Measurements from ENCODE around the gene TMEM184B. TPM values are rescaled to one million over a fixed set of nuclear protein-coding genes. Genes with fewer than 3 reads are reported as not detected.

Gene TMEM184B
- total and polyA plus RNA-seq, 2 experiments from 2014 or later = 68.8 to 70.3 TPM

- Histone ChIP-seq H3K4me1 (ENCODE audit: low read depth) (peaks cover 10% of the 10 kb centered on the region), H3K9me3 (ENCODE audit: low read depth) (no peaks in the 10 kb centered on the region), H3K27ac (no peak overlapping the region), H3K27me3 (peaks cover 14% of the 10 kb centered on the region), H3K36me3 (no peaks in the 10 kb centered on the region), H3K4me3 (no peak overlapping the region)
- no peak for DNase-seq (ENCODE audit: low read depth in 1 of 2, low spot score in 1 of 2)
- no peak for TF ChIP-seq CTCF (IDR thresholded peaks at IDR 0.05; ENCODE audit: low read depth, low read length)
Observed at GRCh38 chr22:38215156-38216038, 57.4 kb downstream of the TMEM184B start.

- DNase-seq (ENCODE audit: low read depth in 1 of 2, low spot score in 1 of 2) = peak; percentile 82 to 83
- H3K9me3 ChIP-seq (ENCODE audit: low read depth) = no peaks in the 10 kb centered on the region
- peak; percentile 9 for TF ChIP-seq CTCF (IDR thresholded peaks at IDR 0.05; ENCODE audit: low read depth, low read length)
- peaks cover 10% of the 10 kb centered on the region for H3K4me1 ChIP-seq (ENCODE audit: low read depth)
- no peaks in the 10 kb centered on the region for H3K36me3 ChIP-seq
- H3K27me3 ChIP-seq = peaks cover 14% of the 10 kb centered on the region
- H3K4me3 ChIP-seq = peak overlapping the region; percentile 34
- H3K27ac ChIP-seq = no peak overlapping the region
Observed at GRCh38 chr22:38214302-38215056, 58.3 kb downstream of the TMEM184B start.

- H3K4me3 ChIP-seq = peak overlapping the region; percentile 34
- peaks cover 7% of the 10 kb centered on the region for H3K4me1 ChIP-seq (ENCODE audit: low read depth)
- H3K36me3 ChIP-seq = no peaks in the 10 kb centered on the region
- no peak for TF ChIP-seq CTCF (IDR thresholded peaks at IDR 0.05; ENCODE audit: low read depth, low read length)
- no peak for DNase-seq (ENCODE audit: low read depth in 1 of 2, low spot score in 1 of 2)
- H3K27me3 ChIP-seq = peaks cover 14% of the 10 kb centered on the region
- no peak overlapping the region for H3K27ac ChIP-seq
- H3K9me3 ChIP-seq (ENCODE audit: low read depth) = no peaks in the 10 kb centered on the region
Observed at GRCh38 chr22:38213990-38214301, 58.9 kb downstream of the TMEM184B start.

- H3K4me1 ChIP-seq (ENCODE audit: low read depth) = peaks cover 4% of the 10 kb centered on the region
- no peaks in the 10 kb centered on the region for H3K36me3 ChIP-seq
- peaks cover 14% of the 10 kb centered on the region for H3K27me3 ChIP-seq
- H3K27ac ChIP-seq = no peak overlapping the region
- no peak for DNase-seq (ENCODE audit: low read depth in 1 of 2, low spot score in 1 of 2)
- H3K9me3 ChIP-seq (ENCODE audit: low read depth) = no peaks in the 10 kb centered on the region
- TF ChIP-seq CTCF (IDR thresholded peaks at IDR 0.05; ENCODE audit: low read depth, low read length) = no peak
- no peak overlapping the region for H3K4me3 ChIP-seq
Observed at GRCh38 chr22:38213319-38213989, 59.4 kb downstream of the TMEM184B start.

GRCh38 chr22:38212442-38212841 is 60.4 kb downstream of the TMEM184B start:
- Histone ChIP-seq H3K36me3 (no peaks in the 10 kb centered on the region), H3K4me3 (no peak overlapping the region), H3K27ac (no peak overlapping the region), H3K4me1 (ENCODE audit: low read depth) (peaks cover 4% of the 10 kb centered on the region), H3K27me3 (peaks cover 14% of the 10 kb centered on the region), H3K9me3 (ENCODE audit: low read depth) (no peaks in the 10 kb centered on the region)
- DNase-seq (ENCODE audit: low read depth in 1 of 2, low spot score in 1 of 2) = no peak
- no peak for TF ChIP-seq CTCF (IDR thresholded peaks at IDR 0.05; ENCODE audit: low read depth, low read length)

Data from cardiac muscle cell (in vitro differentiated cells and primary cell).